ENCODE measurements around the gene OSBP2.

DNA sequence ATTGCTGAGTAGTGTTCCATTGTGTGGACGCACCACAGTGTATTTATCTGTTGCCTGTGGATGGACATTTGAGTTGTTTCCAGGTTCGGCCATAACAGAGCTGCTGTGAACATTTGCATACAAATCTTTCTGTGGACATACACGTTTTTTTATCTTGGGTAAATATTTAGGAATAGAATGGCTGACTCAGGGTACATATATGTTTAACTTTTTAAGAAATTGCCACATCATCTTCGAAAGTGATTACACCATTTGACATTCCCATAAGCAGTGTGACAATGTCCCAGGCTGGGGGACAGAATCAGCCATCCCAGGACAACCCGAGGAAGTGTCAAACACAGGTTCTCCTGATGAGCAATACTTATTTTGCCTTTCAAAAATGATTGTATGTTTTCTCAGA lies 87.9 kb downstream of the OSBP2 start:
- TF ChIP-seq POLR2A (IDR thresholded peaks at IDR 0.05) = no peak
- TF ChIP-seq, protein P1, sequence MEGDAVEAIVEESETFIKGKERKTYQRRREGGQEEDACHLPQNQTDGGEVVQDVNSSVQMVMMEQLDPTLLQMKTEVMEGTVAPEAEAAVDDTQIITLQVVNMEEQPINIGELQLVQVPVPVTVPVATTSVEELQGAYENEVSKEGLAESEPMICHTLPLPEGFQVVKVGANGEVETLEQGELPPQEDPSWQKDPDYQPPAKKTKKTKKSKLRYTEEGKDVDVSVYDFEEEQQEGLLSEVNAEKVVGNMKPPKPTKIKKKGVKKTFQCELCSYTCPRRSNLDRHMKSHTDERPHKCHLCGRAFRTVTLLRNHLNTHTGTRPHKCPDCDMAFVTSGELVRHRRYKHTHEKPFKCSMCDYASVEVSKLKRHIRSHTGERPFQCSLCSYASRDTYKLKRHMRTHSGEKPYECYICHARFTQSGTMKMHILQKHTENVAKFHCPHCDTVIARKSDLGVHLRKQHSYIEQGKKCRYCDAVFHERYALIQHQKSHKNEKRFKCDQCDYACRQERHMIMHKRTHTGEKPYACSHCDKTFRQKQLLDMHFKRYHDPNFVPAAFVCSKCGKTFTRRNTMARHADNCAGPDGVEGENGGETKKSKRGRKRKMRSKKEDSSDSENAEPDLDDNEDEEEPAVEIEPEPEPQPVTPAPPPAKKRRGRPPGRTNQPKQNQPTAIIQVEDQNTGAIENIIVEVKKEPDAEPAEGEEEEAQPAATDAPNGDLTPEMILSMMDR (IDR thresholded peaks at IDR 0.05) = no peak
